ENCODE measurements around the gene CD6.

Gene CD6

DNA sequence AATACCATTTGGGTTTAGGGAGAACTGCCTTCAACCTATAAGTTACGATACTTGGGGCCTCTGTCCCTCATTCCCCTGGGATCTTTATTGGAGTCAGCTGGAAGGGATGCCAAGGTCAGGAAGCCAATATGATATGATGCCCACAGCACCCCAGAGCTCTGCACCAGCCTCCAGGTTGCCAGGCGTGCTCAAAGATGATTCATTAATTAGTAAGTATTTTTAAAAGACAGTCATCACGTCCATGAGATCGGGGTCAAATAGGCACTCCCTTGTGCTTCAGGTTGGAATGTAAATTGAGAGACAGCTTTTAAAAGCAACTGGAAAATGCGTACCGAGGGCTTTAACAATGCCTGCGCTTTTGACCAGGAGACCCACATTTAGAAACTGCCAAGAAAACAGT lies 73.8 kb downstream of the CD6 start:
- no peak for DNase-seq (ENCODE audit: low read depth, low spot score)
- in situ Hi-C loops (cut with HindIII; ENCODE audit: low sequenced_read_pairs) = no loop called here
- no peak overlapping the region for H3K4me3 ChIP-seq (ENCODE audit: low read depth, low read length)
- TF ChIP-seq, protein P1, sequence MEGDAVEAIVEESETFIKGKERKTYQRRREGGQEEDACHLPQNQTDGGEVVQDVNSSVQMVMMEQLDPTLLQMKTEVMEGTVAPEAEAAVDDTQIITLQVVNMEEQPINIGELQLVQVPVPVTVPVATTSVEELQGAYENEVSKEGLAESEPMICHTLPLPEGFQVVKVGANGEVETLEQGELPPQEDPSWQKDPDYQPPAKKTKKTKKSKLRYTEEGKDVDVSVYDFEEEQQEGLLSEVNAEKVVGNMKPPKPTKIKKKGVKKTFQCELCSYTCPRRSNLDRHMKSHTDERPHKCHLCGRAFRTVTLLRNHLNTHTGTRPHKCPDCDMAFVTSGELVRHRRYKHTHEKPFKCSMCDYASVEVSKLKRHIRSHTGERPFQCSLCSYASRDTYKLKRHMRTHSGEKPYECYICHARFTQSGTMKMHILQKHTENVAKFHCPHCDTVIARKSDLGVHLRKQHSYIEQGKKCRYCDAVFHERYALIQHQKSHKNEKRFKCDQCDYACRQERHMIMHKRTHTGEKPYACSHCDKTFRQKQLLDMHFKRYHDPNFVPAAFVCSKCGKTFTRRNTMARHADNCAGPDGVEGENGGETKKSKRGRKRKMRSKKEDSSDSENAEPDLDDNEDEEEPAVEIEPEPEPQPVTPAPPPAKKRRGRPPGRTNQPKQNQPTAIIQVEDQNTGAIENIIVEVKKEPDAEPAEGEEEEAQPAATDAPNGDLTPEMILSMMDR (IDR thresholded peaks at IDR 0.05; ENCODE audit: low read depth, low read length) = no peak

DNA sequence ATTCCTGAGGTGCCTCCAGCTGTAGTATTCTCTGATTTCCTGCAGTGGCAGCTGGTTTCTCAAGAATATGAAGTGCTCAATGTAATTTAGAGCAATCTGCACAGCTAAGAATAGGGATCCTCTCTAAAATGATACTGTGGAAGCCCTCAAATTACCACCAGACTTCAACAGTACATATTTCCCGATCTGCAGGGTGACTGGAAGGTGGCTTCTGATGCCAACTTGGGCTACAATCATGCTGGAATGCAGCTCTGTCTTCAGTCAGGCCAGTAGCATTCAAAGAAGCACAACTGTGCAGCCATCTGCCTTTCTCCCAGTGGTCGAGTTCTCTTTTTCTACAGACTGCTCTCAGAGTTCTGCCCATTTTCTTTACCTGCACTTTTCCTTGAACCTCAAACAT lies 75.4 kb downstream of the CD6 start:
- no peak for DNase-seq (ENCODE audit: low read depth, low spot score)
- in situ Hi-C loops (cut with HindIII; ENCODE audit: low sequenced_read_pairs) = no loop called here
- TF ChIP-seq, protein P1 (IDR thresholded peaks at IDR 0.05; ENCODE audit: low read depth, low read length) = no peak
- H3K4me3 ChIP-seq (ENCODE audit: low read depth, low read length) = no peak overlapping the region

DNA sequence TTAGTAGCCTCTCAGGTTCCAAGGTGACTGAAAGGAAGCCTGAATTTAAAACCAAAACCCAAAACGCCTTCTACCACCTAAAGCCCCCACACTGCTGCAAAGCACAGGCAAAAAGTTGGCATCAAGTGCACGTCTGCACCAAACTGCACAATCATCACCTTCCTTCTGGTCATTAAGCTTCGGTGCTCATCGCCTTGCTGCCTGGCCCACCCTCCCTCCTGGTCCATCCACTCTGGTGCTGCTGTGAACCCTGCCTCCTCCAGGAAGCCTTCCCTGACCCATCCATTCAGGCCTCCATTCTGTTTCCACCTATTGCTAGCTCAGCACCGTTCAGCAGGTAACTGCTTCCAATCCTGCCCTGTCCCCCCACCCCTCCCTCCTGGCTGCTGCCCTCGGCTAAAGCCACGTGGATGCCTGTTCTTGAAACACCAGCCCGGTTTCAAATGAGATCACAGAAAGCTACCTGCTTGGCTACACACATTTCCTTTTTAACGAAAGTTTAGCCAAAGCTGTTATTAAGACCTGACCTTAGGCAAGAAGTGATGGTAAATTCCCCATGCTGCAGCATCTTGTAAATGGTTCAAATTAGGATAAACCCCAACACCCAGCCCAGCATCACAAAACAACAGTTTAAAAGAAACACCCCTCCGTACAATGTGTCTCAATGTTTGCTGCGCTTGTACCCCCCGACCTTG lies 77.0 kb downstream of the CD6 start:
- DNase-seq (ENCODE audit: low read depth, low spot score) = no peak
- TF ChIP-seq, protein P1 (IDR thresholded peaks at IDR 0.05; ENCODE audit: low read depth, low read length) = no peak
- no peak overlapping the region for H3K4me3 ChIP-seq (ENCODE audit: low read depth, low read length)
- in situ Hi-C loops (cut with HindIII; ENCODE audit: low sequenced_read_pairs) = no loop called here

DNA sequence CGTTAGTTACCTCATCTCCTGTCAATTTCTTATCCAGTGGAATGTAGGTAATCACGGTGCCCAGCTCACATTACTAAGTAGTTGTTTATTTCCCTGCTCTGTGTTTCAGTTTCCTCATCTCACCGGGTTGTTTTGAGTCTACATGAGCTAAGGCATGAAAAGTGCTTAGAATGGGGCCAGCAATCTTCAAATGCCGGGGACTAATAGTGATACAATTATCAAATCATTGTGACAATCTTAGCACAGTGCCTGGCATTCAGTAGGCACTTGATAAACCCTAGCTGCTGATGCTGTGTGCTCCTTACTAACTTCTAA lies 77.5 kb downstream of the CD6 start:
- in situ Hi-C loops (cut with HindIII; ENCODE audit: low sequenced_read_pairs) = no loop called here
- no peak overlapping the region for H3K4me3 ChIP-seq (ENCODE audit: low read depth, low read length)
- TF ChIP-seq, protein P1 (IDR thresholded peaks at IDR 0.05; ENCODE audit: low read depth, low read length) = no peak
- DNase-seq (ENCODE audit: low read depth, low spot score) = no peak

DNA sequence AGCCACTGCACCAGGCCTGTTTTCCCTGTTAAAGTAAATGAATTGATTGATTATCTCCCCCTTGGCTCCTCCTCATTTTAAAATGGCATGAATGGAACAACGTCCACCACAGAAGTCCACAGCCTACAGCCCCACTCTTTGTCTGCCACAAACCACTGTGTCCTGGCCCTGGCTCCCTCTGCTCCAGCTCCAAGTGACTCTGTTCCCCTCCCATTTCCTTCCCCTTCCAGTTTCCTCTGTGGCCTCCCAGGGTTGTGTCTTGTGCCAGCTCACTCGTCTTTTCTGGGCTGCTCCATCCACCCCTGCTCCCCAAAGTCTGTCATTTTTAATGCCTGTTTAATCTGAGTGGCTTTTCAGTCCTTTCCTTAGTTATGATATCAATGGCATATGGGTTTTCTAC lies 78.4 kb downstream of the CD6 start:
- in situ Hi-C loops (cut with HindIII; ENCODE audit: low sequenced_read_pairs) = no loop called here
- TF ChIP-seq, protein P1 (IDR thresholded peaks at IDR 0.05; ENCODE audit: low read depth, low read length) = no peak
- H3K4me3 ChIP-seq (ENCODE audit: low read depth, low read length) = no peak overlapping the region
- DNase-seq (ENCODE audit: low read depth, low spot score) = no peak

DNA sequence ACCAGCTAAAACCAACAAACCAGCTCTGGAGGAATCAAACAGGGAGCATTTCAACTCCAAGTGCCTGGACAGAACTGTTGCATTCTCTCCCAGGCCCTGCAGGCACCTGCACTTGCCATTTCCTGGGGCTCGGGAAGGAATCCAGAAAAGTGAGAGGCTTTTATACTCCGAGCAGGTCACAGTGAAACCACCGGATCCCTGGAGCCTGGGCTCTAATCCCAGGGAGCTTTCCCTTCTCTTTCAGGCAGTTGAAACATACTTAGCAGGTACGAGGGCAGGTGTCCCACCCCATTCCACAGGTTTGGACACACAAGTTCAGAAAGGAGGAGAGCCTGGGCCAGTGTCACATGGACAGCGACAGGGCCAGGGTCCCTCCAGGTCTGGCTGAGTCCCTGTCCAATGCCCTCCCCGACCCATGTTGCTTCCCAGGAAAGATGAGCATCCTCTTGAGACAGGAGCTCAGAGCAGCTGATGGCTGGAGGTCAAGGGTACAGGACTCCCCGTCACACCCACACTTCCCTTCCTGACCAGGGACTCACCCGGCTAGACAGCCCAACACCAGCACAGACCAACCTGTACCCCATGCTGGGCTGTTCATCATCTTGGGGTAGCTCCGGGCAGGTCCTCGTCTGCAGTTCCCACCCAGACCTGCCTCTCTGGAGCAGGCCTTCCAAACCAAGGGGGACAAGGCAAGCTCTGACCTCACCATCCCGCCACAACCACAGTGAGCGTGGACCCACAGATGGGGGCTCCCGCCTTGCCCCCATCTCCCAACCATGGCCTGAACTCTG lies 80.9 kb downstream of the CD6 start:
- TF ChIP-seq, protein P1 (IDR thresholded peaks at IDR 0.05; ENCODE audit: low read depth, low read length) = no peak
- DNase-seq (ENCODE audit: low read depth, low spot score) = no peak
- no peak overlapping the region for H3K4me3 ChIP-seq (ENCODE audit: low read depth, low read length)
- in situ Hi-C loops (cut with HindIII; ENCODE audit: low sequenced_read_pairs) = no loop called here
